ENCODE measurements around the gene AP4E1. TPM values are rescaled to one million over a fixed set of nuclear protein-coding genes. Genes with fewer than 3 reads are reported as not detected.

The AP4E1 gene
- total and polyA plus RNA-seq, 3 donors from 2014 or later: 8.1 to 11.8 (median 11.3) TPM

- no peak for DNase-seq
- intact Hi-C loops (cut with DNase I; ENCODE audit: low total_unique reads): no loop called here
- H3K4me3 ChIP-seq: no peak overlapping the region
- no peaks in the 10 kb centered on the region for H3K4me1 ChIP-seq
- H3K36me3 ChIP-seq (ENCODE audit: low read depth, missing control alignments): no peaks in the 10 kb centered on the region
- no peak overlapping the region for H3K27ac ChIP-seq
- no peaks in the 10 kb centered on the region for H3K9me3 ChIP-seq
- TF ChIP-seq CTCF (IDR thresholded peaks at IDR 0.05): no peak
- no peak for TF ChIP-seq POLR2A (IDR thresholded peaks at IDR 0.05)
- no peaks in the 10 kb centered on the region for H3K27me3 ChIP-seq
- WGBS, 2 donors: 87 to 94% methylated on average over 1 of the region's 1 CpG
These were observed 24.9 kb downstream of the AP4E1 start for GRCh38 chr15:50933341-50933740.

- Histone ChIP-seq H3K36me3 (ENCODE audit: low read depth, missing control alignments) (no peaks in the 10 kb centered on the region), H3K27me3 (no peaks in the 10 kb centered on the region), H3K4me3 (no peak overlapping the region), H3K9me3 (no peaks in the 10 kb centered on the region), H3K27ac (no peak overlapping the region), H3K4me1 (no peaks in the 10 kb centered on the region)
- DNase-seq: no peak
- no peak for TF ChIP-seq CTCF (IDR thresholded peaks at IDR 0.05)
- no peak for TF ChIP-seq POLR2A (IDR thresholded peaks at IDR 0.05)
- intact Hi-C loops (cut with DNase I; ENCODE audit: low total_unique reads): no loop called here
- WGBS, 2 donors: 85 to 86% methylated on average over 4 of the region's 4 CpGs
These were observed 30.0 kb downstream of the AP4E1 start for GRCh38 chr15:50938525-50938924.

GRCh38 chr15:50939911-50940310 is 31.4 kb downstream of the AP4E1 start:
- WGBS, 2 donors: 78 to 85% methylated on average over 2 of the region's 2 CpGs
- Histone ChIP-seq H3K27me3 (no peaks in the 10 kb centered on the region), H3K27ac (no peak overlapping the region), H3K36me3 (ENCODE audit: low read depth, missing control alignments) (no peaks in the 10 kb centered on the region), H3K9me3 (no peaks in the 10 kb centered on the region), H3K4me3 (no peak overlapping the region), H3K4me1 (no peaks in the 10 kb centered on the region)
- intact Hi-C loops (cut with DNase I; ENCODE audit: low total_unique reads): no loop called here
- no peak for DNase-seq
- TF ChIP-seq POLR2A (IDR thresholded peaks at IDR 0.05) (no peak), CTCF (IDR thresholded peaks at IDR 0.05) (no peak)

- Histone ChIP-seq H3K27me3 (no peaks in the 10 kb centered on the region), H3K9me3 (no peaks in the 10 kb centered on the region), H3K27ac (no peak overlapping the region), H3K4me3 (no peak overlapping the region), H3K36me3 (ENCODE audit: low read depth, missing control alignments) (no peaks in the 10 kb centered on the region), H3K4me1 (no peaks in the 10 kb centered on the region)
- 89 to 93% methylated on average over 2 of the region's 2 CpGs for WGBS, 2 donors
- TF ChIP-seq CTCF (IDR thresholded peaks at IDR 0.05): no peak
- intact Hi-C loops (cut with DNase I; ENCODE audit: low total_unique reads): no loop called here
- DNase-seq: no peak
These were observed 32.0 kb downstream of the AP4E1 start for GRCh38 chr15:50940506-50940905.

DNA sequence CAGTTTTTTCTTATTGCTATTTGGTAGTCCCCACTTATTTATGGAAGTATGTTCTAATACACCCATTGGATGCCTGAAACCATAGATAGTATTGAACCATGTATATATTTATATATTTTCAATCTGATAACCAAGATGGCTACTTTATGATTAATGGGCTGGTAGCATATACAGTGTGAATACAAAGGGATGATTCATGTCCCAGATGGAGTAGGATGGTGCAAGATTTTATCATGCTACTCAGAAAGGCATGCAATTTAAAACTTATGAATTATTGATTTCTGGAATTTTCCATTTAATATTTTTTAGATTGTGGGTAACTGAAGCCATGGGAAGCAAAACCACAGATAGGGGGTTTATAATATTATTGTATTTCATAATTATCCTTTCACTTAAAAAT is 35.2 kb downstream of the AP4E1 start:
- no peak for TF ChIP-seq CTCF (IDR thresholded peaks at IDR 0.05)
- no peak for TF ChIP-seq POLR2A (IDR thresholded peaks at IDR 0.05)
- Histone ChIP-seq H3K4me1 (no peaks in the 10 kb centered on the region), H3K27ac (no peak overlapping the region), H3K4me3 (no peak overlapping the region), H3K36me3 (ENCODE audit: low read depth, missing control alignments) (no peaks in the 10 kb centered on the region), H3K9me3 (no peaks in the 10 kb centered on the region), H3K27me3 (no peaks in the 10 kb centered on the region)
- DNase-seq: no peak
- intact Hi-C loops (cut with DNase I; ENCODE audit: low total_unique reads): no loop called here
